NCI-H1417 treated with DMSO at 0.1 percent for 48 hours (cell line): ENCODE measurements around the gene IRF2BP2.

ENCODE experiments used
- DNase-seq: peaks from one replicate; lab custom pipeline; 2025; lab: John Stamatoyannopoulos, UW

Gene IRF2BP2

GRCh38 chr1:234556245-234556943 lies 53.6 kb downstream of the IRF2BP2 start:
- DNase-seq, result no peak

- no peak for DNase-seq
Observed at GRCh38 chr1:234555390-234556024, 54.5 kb downstream of the IRF2BP2 start.

GRCh38 chr1:234554698-234555311 lies 55.2 kb downstream of the IRF2BP2 start:
- no peak for DNase-seq
